Retinal pigment epithelial cell (primary cell): ENCODE data around the gene TERB2.

Source experiments
- DNase-seq: peaks from one replicate; pipeline ENCODE4 v3.0.0-alpha.2; 2010; ENCODE audit warnings: low read depth
- H3K4me3 ChIP-seq: 2 replicates; pipeline ENCODE4 v1.5.1; 2011; ENCODE audit warnings: mild to moderate bottlenecking, low read length, control low read depth, moderate library complexity
- CTCF ChIP-seq: conservative IDR thresholded peaks from 2 replicates; pipeline ENCODE4 v1.5.1; 2011; ENCODE audit warnings: low read depth, low read length, control low read depth, inconsistent platforms

TERB2 gene

DNA sequence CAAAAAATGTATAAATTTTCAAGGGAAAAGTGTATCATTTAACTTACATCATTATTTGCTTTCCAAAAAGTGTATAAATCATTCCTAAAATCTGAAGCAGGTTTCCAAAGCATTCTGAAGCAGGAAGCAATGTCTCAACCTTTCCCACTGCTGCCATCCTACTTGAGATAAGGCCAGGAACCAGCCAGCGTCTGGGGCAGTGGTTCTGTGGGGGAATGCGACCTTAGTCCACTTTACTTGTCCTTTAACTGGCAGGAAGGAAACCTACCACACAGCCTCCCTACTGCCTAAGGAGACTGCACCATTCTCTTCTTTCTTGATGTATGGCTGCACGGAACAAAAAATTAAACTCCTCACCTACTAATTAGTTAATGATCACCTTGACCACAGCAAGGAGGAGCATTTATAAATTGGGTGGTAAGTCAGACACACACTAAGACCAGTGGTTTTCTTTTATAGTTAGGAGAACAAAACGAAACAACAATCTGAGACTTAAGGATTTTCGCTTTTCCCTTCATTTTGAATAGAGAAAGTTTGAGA lies 70.2 kb downstream of the TERB2 start:
- TF ChIP-seq CTCF: no peak
- H3K4me3 ChIP-seq: no peak overlapping the region
- DNase-seq: no peak

- TF ChIP-seq CTCF: no peak
- no peak for DNase-seq
- no peak overlapping the region for H3K4me3 ChIP-seq
Observed at GRCh38 chr15:45027220-45027619, 70.7 kb downstream of the TERB2 start.
